Right cardiac atrium (tissue), 5 donors: ENCODE measurements around the gene WDFY2. TPM values are rescaled to one million over a fixed set of nuclear protein-coding genes. Genes with fewer than 3 reads are reported as not detected.
A peak's percentile ranks its signal among the peaks of the same experiment; 100 is the strongest.

Source experiments
- ATAC-seq, 2 donors: fragments of 200-7000 bp; cut with Tn5 transposase; one replicate each; pipeline versions ENCODE4 v1.8.0 to v1.9.1; 2020; ENCODE audit warnings: moderate library complexity in 2 of 2, mild to moderate bottlenecking in 1 of 2
- DNase-seq, 3 donors: peaks; one replicate each; pipeline ENCODE4 v3.0.0-alpha.2; 2020
- H3K27ac ChIP-seq: one replicate; pipeline ENCODE4 v1.5.1; 2013; ENCODE audit warnings: mild to moderate bottlenecking, low read length, control low read depth, moderate library complexity
- H3K27me3 ChIP-seq: one replicate; pipeline ENCODE4 v1.6.1; 2013; ENCODE audit not compliant: control insufficient read depth, insufficient read depth
- H3K4me1 ChIP-seq: one replicate; pipeline ENCODE4 v1.6.1; 2013; ENCODE audit warnings: low read length; ENCODE audit not compliant: control insufficient read depth, insufficient read depth
- H3K4me3 ChIP-seq: one replicate; pipeline ENCODE4 v1.5.1; 2013; ENCODE audit warnings: low read length, control low read depth
- H3K9me3 ChIP-seq: one replicate; pipeline ENCODE4 v1.6.1; 2013; ENCODE audit warnings: low read length; ENCODE audit not compliant: control insufficient read depth
- WGBS: extraction: QIAGEN DNeasy Blood & Tissue Kit; methylation state at CpG from one replicate; pipeline ENCODE4 v1.1.7; 2013; 5-methylcytosine and 5-hydroxymethylcytosine counted together
- intact Hi-C, 4 donors: fragments of 100-400 bp; cut with DNase I; formaldehyde crosslinking; loops; one replicate each; pipeline versions ENCODE4 v1.11.0 to v1.14.0; 2022 to 2023
- polyA plus RNA-seq: library from polyadenylated mRNA; stranded (reverse); fragments of 200-250 nt; gene quantifications from one replicate; pipeline ENCODE4 v1.2.3, GENCODE V29; 2013
- total RNA-seq, 4 donors: library from RNA; stranded (reverse); fragmentation: NEBNext Ultra II Directional; extraction: Animal tissue kit (Norgen Biotek cat#: 25700); gene quantifications; one replicate each; pipeline ENCODE4 v1.2.1, GENCODE V29; 2021
- donor health status: healthy with polysubstance abuse.
- donor health status: DM: no; HTN: yes; CAD: no.
- donor health status: DM: no; HTN: no; CAD: no.
- donor health status: DM: no; HTN: yes; CAD: no; lungs with severe emphysema.
- donor health status: DM: yes; HTN: yes; CAD: no.

Gene WDFY2
- total and polyA plus RNA-seq, 5 donors = 2.6 to 7.9 (median 5.8) TPM

DNA sequence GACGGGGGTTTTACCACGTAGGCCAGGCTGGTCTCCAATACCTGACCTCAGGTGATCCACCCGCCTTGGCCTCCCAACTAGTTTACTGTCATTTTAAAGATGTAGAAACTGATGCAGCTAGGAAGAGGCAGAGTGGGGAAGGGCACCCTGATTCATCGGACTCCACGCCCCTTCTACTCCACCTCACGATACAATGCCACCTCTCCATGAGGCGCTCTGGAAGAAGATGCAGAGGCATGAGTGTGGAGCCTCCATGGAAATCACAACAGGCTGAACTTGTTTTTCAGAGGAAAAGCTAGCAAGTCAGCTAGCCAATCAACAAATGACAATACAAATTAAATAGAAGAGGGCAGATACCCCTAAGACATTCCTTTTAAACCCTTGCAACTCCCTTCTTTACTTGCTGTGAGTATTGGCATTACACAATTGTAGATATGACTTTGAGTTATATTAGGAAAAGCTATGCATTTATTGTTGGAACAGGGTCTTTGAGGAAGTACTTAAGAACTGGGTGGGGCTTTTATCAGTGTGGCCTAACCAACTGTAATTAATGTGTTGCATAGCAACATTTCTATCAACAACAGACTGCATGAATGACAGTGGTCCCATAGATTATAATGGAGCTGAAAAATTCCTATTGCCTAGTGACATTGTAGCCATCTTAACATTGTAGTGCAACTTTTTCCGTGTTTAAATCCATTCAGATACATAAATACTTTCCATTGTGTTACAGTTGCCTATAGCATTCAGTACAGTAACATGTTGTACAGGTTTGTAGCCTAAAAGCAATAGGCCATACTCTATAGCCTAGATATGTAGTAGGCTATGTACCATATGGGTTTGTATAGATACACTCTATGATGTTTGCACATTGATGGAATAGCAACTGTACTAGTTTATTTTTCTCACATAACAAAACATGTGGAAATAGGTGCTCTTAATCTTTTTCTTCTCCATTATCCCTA, 17.6 kb downstream of the WDFY2 start:
- H3K27me3 ChIP-seq = no peaks in the 10 kb centered on the region
- H3K9me3 ChIP-seq = no peaks in the 10 kb centered on the region
- DNase-seq (no peak), ATAC-seq (no peak)
- no peak overlapping the region for H3K4me3 ChIP-seq
- peaks cover 14% of the 10 kb centered on the region for H3K4me1 ChIP-seq
- intact Hi-C loops = no loop called here
- 96% methylated on average over 8 of the region's 8 CpGs for WGBS
- no peak overlapping the region for H3K27ac ChIP-seq

- no peak for ATAC-seq
- Histone ChIP-seq H3K9me3 (no peaks in the 10 kb centered on the region), H3K27me3 (no peaks in the 10 kb centered on the region), H3K4me3 (no peak overlapping the region), H3K27ac (no peak overlapping the region), H3K4me1 (peaks cover 17% of the 10 kb centered on the region)
- intact Hi-C loops = no loop called here
- 99% methylated on average over 1 of the region's 1 CpG for WGBS
- no peak for DNase-seq
These were observed 19.5 kb downstream of the WDFY2 start for GRCh38 chr13:51603716-51604115.

- ATAC-seq (no peak), DNase-seq (no peak)
- Histone ChIP-seq H3K27me3 (no peaks in the 10 kb centered on the region), H3K27ac (no peak overlapping the region), H3K4me1 (peaks cover 8% of the 10 kb centered on the region), H3K9me3 (no peaks in the 10 kb centered on the region), H3K4me3 (no peak overlapping the region)
- intact Hi-C loops = no loop called here
- 32% methylated on average over 4 of the region's 4 CpGs for WGBS
These were observed 21.4 kb downstream of the WDFY2 start for GRCh38 chr13:51605698-51606097.

GRCh38 chr13:51607165-51607564, 22.9 kb downstream of the WDFY2 start:
- intact Hi-C loops = no loop called here
- Histone ChIP-seq H3K4me1 (peaks cover 6% of the 10 kb centered on the region), H3K27ac (no peak overlapping the region), H3K27me3 (no peaks in the 10 kb centered on the region), H3K4me3 (no peak overlapping the region), H3K9me3 (no peaks in the 10 kb centered on the region)
- no peak for DNase-seq
- no peak for ATAC-seq
- 18% methylated on average over 1 of the region's 1 CpG for WGBS

- intact Hi-C loops = no loop called here
- no peaks in the 10 kb centered on the region for H3K9me3 ChIP-seq
- ATAC-seq (no peak), DNase-seq (no peak)
- 92% methylated on average over 2 of the region's 2 CpGs for WGBS
- H3K27ac ChIP-seq = no peak overlapping the region
- peaks cover 6% of the 10 kb centered on the region for H3K4me1 ChIP-seq
- H3K4me3 ChIP-seq = no peak overlapping the region
- no peaks in the 10 kb centered on the region for H3K27me3 ChIP-seq
These were observed 24.7 kb downstream of the WDFY2 start for GRCh38 chr13:51608857-51609406.

DNA sequence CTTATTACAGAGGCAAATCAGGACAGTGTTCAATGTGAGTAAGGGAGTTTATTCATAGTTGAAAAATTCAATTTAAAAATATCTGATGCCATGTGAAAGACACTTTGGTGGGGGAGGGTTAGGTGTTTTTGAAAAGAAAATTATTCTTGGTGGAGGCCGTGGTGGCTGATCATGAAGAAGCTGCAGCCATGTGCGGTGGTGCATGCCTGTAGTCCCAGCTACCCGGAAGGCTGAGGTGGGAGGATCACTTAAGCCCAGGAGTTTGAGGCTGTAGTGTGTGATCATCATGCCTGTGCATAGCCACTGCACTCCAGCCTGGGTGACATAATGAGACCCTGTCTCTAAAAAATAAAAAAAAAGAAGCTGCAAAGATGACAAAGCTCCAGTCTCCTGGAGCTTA, 28.6 kb downstream of the WDFY2 start:
- H3K27ac ChIP-seq = no peak overlapping the region

GRCh38 chr13:51613535-51613934, 29.3 kb downstream of the WDFY2 start:
- Histone ChIP-seq H3K4me3 (no peak overlapping the region), H3K27me3 (no peaks in the 10 kb centered on the region), H3K4me1 (peaks cover 4% of the 10 kb centered on the region), H3K9me3 (no peaks in the 10 kb centered on the region), H3K27ac (no peak overlapping the region)
- intact Hi-C loops = no loop called here
- ATAC-seq (no peak), DNase-seq (no peak)
- 62% methylated on average over 2 of the region's 2 CpGs for WGBS

More for the DNA sequence above, 28.6 kb downstream of the WDFY2 start:
- H3K4me1 ChIP-seq = peaks cover 3% of the 10 kb centered on the region
- no peak for ATAC-seq
- H3K27me3 ChIP-seq = no peaks in the 10 kb centered on the region
- no peak overlapping the region for H3K4me3 ChIP-seq
- DNase-seq = no peak
- intact Hi-C loops = no loop called here
- WGBS = 88% methylated on average over 3 of the region's 3 CpGs
- no peaks in the 10 kb centered on the region for H3K9me3 ChIP-seq

DNA sequence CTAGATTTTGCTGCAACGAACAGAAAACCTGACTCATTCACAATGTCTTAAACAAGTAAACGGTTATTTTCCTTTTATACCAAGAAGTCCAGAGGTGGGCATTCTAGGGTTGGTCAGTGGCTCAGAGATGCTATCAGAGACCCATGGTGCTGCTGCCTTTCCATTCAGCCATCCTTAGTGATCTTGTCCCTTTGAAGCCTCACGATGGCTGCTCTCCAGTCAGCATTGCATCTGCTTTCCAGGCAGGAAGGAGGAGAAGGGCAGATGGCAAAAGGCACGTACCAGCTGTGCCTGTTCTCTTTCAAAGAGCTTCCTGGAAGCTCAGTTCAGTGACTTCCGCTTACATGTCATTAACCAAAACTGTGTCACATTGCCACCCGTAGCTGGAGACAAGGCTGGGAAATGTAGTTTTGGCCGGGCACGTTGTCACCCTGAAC, 30.1 kb downstream of the WDFY2 start:
- H3K9me3 ChIP-seq = no peaks in the 10 kb centered on the region
- no peaks in the 10 kb centered on the region for H3K27me3 ChIP-seq
- H3K27ac ChIP-seq = no peak overlapping the region
- DNase-seq (no peak), ATAC-seq (peak; percentile 77 to 79)
- no peak overlapping the region for H3K4me3 ChIP-seq
- intact Hi-C loops = no loop called here
- peaks cover 9% of the 10 kb centered on the region for H3K4me1 ChIP-seq
- WGBS = 47% methylated on average over 8 of the region's 8 CpGs

DNA sequence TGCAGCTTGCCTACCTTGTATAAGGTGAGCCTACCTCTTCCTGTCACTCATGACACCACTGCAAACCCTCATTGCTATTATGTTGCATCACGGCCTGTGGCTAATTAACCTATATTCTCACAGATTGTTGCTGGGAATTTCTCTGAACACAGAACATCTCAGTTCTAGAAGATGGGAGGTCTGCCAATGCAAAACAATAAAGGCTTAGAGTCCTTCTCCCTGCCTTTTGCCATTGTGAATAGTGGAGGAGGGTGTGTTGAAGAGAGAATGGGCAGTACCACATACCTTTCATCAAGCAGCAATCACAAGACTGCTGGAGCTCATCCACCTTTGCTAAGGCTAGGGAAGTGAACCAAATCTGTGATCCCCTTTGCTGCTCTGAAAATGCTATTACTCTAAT, 34.4 kb downstream of the WDFY2 start:
- intact Hi-C loops = no loop called here
- ATAC-seq = peak in 1 of 2 donors; percentile 71
- H3K4me1 ChIP-seq = peaks cover 16% of the 10 kb centered on the region

GRCh38 chr13:51619614-51620013, 35.4 kb downstream of the WDFY2 start:
- H3K27ac ChIP-seq = no peak overlapping the region
- WGBS = 76% methylated on average over 2 of the region's 2 CpGs
- intact Hi-C loops = no loop called here
- no peaks in the 10 kb centered on the region for H3K9me3 ChIP-seq
- H3K4me3 ChIP-seq = no peak overlapping the region
- peaks cover 13% of the 10 kb centered on the region for H3K4me1 ChIP-seq
- no peak for DNase-seq
- peak; percentile 41 to 68 for ATAC-seq
- H3K27me3 ChIP-seq = no peaks in the 10 kb centered on the region

More for the DNA sequence above, 34.4 kb downstream of the WDFY2 start:
- peak overlapping the region; percentile 45 for H3K27ac ChIP-seq
- no peaks in the 10 kb centered on the region for H3K27me3 ChIP-seq
- no peak for DNase-seq
- H3K4me3 ChIP-seq = no peak overlapping the region
- H3K9me3 ChIP-seq = no peaks in the 10 kb centered on the region
- 61% methylated on average over 1 of the region's 1 CpG for WGBS

DNA sequence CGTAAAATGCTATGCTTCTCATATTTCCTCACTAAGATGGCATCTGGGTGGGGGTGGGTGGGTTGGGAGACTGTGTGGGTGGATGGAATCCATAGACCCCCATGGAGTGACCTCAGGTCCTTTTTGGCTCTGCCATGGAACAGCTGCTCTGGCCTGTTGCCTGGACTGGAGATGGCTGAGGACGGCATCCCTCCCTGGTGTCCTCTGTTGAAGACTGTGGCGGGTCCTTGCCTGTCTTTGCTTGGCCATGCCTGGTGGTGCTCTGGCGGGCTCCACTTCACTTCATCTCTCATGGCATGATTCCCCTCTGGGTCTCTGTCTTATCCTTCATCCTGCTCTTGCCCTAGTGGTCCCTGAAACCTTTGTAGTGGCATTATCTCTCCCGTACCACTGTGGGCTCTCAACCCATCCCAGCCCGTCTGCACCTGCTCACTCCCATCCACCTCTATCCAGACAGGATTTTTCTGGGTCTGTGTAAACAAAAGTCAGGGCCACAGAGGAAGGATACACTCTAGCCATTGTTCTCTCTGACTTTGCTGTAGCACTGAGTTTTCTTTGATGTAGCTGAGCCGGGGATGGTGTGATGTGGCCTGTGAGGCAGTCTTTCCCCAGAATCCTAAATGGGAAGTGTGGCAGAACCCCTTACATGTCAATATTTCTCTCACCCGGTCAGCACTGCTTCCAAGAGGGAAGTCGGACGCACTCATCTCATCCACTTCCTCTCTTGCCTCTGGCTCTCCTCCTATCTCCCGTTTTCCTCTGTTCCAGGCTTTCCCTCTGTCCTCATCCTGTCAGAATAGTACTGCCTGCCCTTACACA, 36.1 kb downstream of the WDFY2 start:
- H3K9me3 ChIP-seq = no peaks in the 10 kb centered on the region
- 51% methylated on average over 11 of the region's 11 CpGs for WGBS
- no peaks in the 10 kb centered on the region for H3K27me3 ChIP-seq
- no peak overlapping the region for H3K4me3 ChIP-seq
- ATAC-seq (peak; percentile 71 to 72), DNase-seq (peak; percentile 45 to 69 (median 61))
- peaks cover 13% of the 10 kb centered on the region for H3K4me1 ChIP-seq
- intact Hi-C loops = no loop called here
- peak overlapping the region; percentile 13 for H3K27ac ChIP-seq
